HepG2 (cell line): ENCODE measurements around the gene DCTN3. TPM values are rescaled to one million over a fixed set of nuclear protein-coding genes. Genes with fewer than 3 reads are reported as not detected.
A peak's percentile ranks its signal among the peaks of the same experiment; 100 is the strongest.

Experiments used
- ATF2 ChIP-seq: sonication (generic); formaldehyde crosslinking; IDR thresholded peaks from 2 replicates; pipeline ENCODE4 v1.4.0; 2020; ENCODE audit warnings: missing genetic modification reagents
- CHCHD3 ChIP-seq: sonication (generic); formaldehyde crosslinking; IDR thresholded peaks from 2 replicates; pipeline ENCODE4 v1.8.0; 2022; ENCODE audit warnings: mild to moderate bottlenecking, missing genetic modification reagents, moderate library complexity
- DMAP1 ChIP-seq: IDR thresholded peaks from 2 replicates; pipeline ENCODE4 v1.6.1; 2016
- FOXO1 ChIP-seq: sonication (generic); formaldehyde crosslinking; IDR thresholded peaks from 2 replicates; pipeline ENCODE4 v1.4.0; 2020; ENCODE audit warnings: missing genetic modification reagents
- IKZF5 ChIP-seq: IDR thresholded peaks from 2 replicates; pipeline ENCODE4 v1.6.1; 2018; ENCODE audit warnings: missing genetic modification reagents, mild to moderate bottlenecking, missing compliant biosample characterization
- RFX1 ChIP-seq: fragments of 450-650 bp; IDR thresholded peaks from 2 replicates; pipeline ENCODE4 v1.6.1; 2017
- RFXAP ChIP-seq: sonication (generic); formaldehyde crosslinking; IDR thresholded peaks from 2 replicates; pipeline ENCODE4 v1.4.0; 2020; ENCODE audit warnings: missing genetic modification reagents, borderline replicate concordance
- SOX5 ChIP-seq: IDR thresholded peaks from 2 replicates; pipeline ENCODE4 v1.6.1; 2016; ENCODE audit warnings: borderline replicate concordance
- SRSF4 ChIP-seq: fragments of 200-400 bp; formaldehyde crosslinking; IDR thresholded peaks from one replicate; pipeline ENCODE4 v1.6.1; 2018; ENCODE audit warnings: mild to moderate bottlenecking, low read depth, low read length, moderate library complexity; ENCODE audit not compliant: poor library complexity, severe bottlenecking
- ZBTB1 ChIP-seq: sonication (generic); formaldehyde crosslinking; IDR thresholded peaks from 2 replicates; pipeline ENCODE4 v1.4.0; 2020; ENCODE audit warnings: missing genetic modification reagents, borderline replicate concordance
- ZBTB10 ChIP-seq: sonication (generic); formaldehyde crosslinking; IDR thresholded peaks from 2 replicates; pipeline ENCODE4 v1.4.0; 2020; ENCODE audit warnings: missing genetic modification reagents, borderline replicate concordance
- ZNF446 ChIP-seq: sonication (generic); formaldehyde crosslinking; IDR thresholded peaks from 2 replicates; pipeline ENCODE4 v1.5.0; 2020; ENCODE audit warnings: mild to moderate bottlenecking, missing genetic modification reagents
- polyA plus RNA-seq, 8 experiments: library from polyadenylated mRNA; depleted of rRNA in 3 of 8; stranded (reverse) in 7 of 8; unstranded in 1 of 8; fragments of >200 nt; fragmentation: Illumina TruSeq in 4 of 8; extraction: Trizol in 4 of 8; gene quantifications; 2 replicates each; pipeline versions ENCODE4 v1.2.1 to v1.2.3, GENCODE V29; 2011 to 2016; ENCODE audit warnings: low read depth in 4 of 8, missing spikeins in 1 of 8, mixed read lengths in 1 of 8; ENCODE audit not compliant: insufficient read depth in 1 of 8
- total RNA-seq, 5 experiments: library from RNA; depleted of rRNA; stranded (reverse); fragments of >200 nt; fragmentation: Illumina TruSeq; extraction: Trizol; gene quantifications; 2 replicates each; pipeline ENCODE4 v1.2.3, GENCODE V29; 2016; ENCODE audit warnings: low read depth in 1 of 5
- TF ChIP-seq, protein P1 (sequence below): IDR thresholded peaks from 2 replicates; pipeline ENCODE4 v1.6.1; 2016; ENCODE audit warnings: control low read depth

The DCTN3 gene
- total and polyA plus RNA-seq, 2 of the 13 experiments (the other 11 are each of a cell fraction or from before 2014, with no cell fraction given): 27.4 to 34.5 TPM

DNA sequence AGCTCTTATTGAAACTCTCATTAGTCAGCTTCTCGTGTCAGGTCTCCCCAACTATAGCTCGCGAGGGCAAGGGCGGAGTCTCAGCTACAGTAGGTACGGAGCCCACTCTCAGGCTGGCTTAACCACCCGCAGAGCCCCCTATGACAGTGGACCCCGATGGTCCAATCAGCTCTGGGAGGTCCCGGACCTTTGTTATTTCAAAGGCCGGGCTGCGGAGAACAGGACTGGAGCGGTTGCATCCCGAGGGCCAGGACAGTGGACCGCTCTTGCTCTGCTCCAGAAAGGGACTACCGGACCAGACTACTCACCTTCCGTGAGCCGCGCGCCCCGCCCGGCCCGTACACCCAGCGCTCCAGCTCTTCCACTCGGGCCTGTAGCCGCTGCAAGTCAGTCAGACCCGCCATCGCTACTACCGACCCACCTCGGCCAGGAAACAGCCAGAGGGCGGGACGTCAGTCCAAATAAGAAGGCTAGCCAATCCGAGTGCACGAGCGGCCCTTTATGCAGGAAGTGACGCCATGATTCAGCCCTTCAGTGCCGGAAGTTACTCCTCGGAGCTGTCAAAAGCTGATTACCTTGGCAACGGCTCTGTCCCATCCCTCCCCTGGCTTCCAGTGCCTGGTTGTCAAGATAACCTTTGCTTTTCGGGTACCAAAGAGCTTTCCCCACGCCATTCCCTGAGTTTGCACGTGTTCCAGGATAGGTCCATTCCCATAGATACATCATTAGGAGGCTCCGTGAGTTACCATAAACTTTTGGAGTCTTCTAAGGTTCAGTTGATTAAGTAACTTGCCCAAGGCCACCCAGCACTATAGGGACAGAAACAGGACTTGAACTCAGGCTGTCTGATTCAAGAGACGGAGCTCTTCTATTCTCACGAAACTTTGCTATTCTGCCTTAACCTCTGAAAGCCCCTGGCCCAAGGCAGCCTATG, at the start of gene DCTN3 (continued):
- 0 out of 2 replicates have a peak, but pooled peaks have one; percentile 52 for TF ChIP-seq IKZF5
- TF ChIP-seq ZNF446 (CRISPR knock-in tag): no peak
- TF ChIP-seq, protein P1, sequence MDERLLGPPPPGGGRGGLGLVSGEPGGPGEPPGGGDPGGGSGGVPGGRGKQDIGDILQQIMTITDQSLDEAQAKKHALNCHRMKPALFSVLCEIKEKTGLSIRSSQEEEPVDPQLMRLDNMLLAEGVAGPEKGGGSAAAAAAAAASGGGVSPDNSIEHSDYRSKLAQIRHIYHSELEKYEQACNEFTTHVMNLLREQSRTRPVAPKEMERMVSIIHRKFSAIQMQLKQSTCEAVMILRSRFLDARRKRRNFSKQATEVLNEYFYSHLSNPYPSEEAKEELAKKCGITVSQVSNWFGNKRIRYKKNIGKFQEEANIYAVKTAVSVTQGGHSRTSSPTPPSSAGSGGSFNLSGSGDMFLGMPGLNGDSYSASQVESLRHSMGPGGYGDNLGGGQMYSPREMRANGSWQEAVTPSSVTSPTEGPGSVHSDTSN (CRISPR knock-in tag): peak; percentile 54; the same call in 1 of the 2 replicates
- TF ChIP-seq CHCHD3: no peak
- TF ChIP-seq DMAP1 (CRISPR knock-in tag): peak; percentile 32; the same call in 1 of the 2 replicates
- TF ChIP-seq ZBTB1 (CRISPR knock-in tag): no peak
- TF ChIP-seq SRSF4: no peak
- TF ChIP-seq SOX5 (CRISPR knock-in tag): no peak
- peak; percentile 66; the same call in 1 of the 2 replicates for TF ChIP-seq ATF2 (CRISPR knock-in tag)
- TF ChIP-seq RFXAP: peak; percentile 40; the same call in 1 of the 2 replicates
- peak; percentile 64; the same call in 1 of the 2 replicates for TF ChIP-seq RFX1
- no peak for TF ChIP-seq FOXO1
- TF ChIP-seq ZBTB10 (CRISPR knock-in tag): no peak
